HL-60 (cell line): ENCODE measurements around the gene MALRD1.

Source experiments
- GABPA ChIP-seq: IDR thresholded peaks from 2 replicates; pipeline ENCODE4 v1.6.1; 2012; ENCODE audit warnings: low read depth
- POLR2AphosphoS5 ChIP-seq: IDR thresholded peaks from 2 replicates; pipeline ENCODE4 v1.6.1; 2012; ENCODE audit warnings: low read depth
- TF ChIP-seq, protein P1 (sequence below): IDR thresholded peaks from one replicate; pipeline ENCODE4 v1.5.1; 2011; ENCODE audit warnings: low read length, control low read depth, inconsistent platforms; ENCODE audit not compliant: insufficient read depth
- TF ChIP-seq, protein P2 (sequence below): IDR thresholded peaks from 2 replicates; pipeline ENCODE4 v1.6.1; 2012; ENCODE audit warnings: low read depth; ENCODE audit not compliant: insufficient replicate concordance

DNA sequence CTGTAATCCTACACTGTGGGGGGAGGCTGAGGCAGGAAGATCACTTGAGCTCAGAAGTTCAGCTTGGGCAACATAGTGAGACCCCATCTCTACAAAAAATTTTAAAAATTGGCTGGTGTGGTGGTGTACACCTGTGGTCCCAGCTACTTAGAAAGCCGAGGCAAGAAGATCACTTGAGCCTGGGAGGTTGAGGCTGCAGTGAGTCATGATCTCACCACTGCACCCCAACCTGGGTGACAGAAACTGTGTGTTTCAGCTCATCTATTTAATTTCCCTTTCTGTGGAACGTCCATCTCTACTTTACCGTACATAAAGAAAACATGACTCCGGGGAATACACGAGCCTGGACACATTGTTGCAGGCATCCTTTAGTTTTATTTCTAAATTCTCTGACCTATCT, 413.0 kb downstream of the MALRD1 start:
- TF ChIP-seq, protein P1, sequence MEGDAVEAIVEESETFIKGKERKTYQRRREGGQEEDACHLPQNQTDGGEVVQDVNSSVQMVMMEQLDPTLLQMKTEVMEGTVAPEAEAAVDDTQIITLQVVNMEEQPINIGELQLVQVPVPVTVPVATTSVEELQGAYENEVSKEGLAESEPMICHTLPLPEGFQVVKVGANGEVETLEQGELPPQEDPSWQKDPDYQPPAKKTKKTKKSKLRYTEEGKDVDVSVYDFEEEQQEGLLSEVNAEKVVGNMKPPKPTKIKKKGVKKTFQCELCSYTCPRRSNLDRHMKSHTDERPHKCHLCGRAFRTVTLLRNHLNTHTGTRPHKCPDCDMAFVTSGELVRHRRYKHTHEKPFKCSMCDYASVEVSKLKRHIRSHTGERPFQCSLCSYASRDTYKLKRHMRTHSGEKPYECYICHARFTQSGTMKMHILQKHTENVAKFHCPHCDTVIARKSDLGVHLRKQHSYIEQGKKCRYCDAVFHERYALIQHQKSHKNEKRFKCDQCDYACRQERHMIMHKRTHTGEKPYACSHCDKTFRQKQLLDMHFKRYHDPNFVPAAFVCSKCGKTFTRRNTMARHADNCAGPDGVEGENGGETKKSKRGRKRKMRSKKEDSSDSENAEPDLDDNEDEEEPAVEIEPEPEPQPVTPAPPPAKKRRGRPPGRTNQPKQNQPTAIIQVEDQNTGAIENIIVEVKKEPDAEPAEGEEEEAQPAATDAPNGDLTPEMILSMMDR, result no peak
- TF ChIP-seq GABPA, result no peak
- no peak for TF ChIP-seq POLR2AphosphoS5
- TF ChIP-seq, protein P2, sequence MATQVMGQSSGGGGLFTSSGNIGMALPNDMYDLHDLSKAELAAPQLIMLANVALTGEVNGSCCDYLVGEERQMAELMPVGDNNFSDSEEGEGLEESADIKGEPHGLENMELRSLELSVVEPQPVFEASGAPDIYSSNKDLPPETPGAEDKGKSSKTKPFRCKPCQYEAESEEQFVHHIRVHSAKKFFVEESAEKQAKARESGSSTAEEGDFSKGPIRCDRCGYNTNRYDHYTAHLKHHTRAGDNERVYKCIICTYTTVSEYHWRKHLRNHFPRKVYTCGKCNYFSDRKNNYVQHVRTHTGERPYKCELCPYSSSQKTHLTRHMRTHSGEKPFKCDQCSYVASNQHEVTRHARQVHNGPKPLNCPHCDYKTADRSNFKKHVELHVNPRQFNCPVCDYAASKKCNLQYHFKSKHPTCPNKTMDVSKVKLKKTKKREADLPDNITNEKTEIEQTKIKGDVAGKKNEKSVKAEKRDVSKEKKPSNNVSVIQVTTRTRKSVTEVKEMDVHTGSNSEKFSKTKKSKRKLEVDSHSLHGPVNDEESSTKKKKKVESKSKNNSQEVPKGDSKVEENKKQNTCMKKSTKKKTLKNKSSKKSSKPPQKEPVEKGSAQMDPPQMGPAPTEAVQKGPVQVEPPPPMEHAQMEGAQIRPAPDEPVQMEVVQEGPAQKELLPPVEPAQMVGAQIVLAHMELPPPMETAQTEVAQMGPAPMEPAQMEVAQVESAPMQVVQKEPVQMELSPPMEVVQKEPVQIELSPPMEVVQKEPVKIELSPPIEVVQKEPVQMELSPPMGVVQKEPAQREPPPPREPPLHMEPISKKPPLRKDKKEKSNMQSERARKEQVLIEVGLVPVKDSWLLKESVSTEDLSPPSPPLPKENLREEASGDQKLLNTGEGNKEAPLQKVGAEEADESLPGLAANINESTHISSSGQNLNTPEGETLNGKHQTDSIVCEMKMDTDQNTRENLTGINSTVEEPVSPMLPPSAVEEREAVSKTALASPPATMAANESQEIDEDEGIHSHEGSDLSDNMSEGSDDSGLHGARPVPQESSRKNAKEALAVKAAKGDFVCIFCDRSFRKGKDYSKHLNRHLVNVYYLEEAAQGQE, result no peak
